Bronchial epithelial cell (primary cell): ENCODE results near the gene SDCBP2. TPM values are rescaled to one million over a fixed set of nuclear protein-coding genes. Genes with fewer than 3 reads are reported as not detected.

ENCODE experiments used
- DNase-seq: peaks from one replicate; pipeline ENCODE4 v3.0.0-alpha.2; 2010; ENCODE audit warnings: low read depth
- FAIRE-seq: peaks from 2 replicates; lab custom pipeline; 2011; peaks lifted over from hg19 to GRCh38; lab: Jason Lieb, UNC
- H3K27me3 ChIP-seq: 2 replicates; pipeline ENCODE4 v1.5.1; 2011; ENCODE audit warnings: low read length; ENCODE audit not compliant: control insufficient read depth, insufficient read depth
- H3K36me3 ChIP-seq: 2 replicates; pipeline ENCODE4 v1.5.1; 2011; ENCODE audit warnings: low read length; ENCODE audit not compliant: control insufficient read depth, insufficient read depth
- H3K4me3 ChIP-seq: 2 replicates; pipeline ENCODE4 v1.5.1; 2011; ENCODE audit warnings: mild to moderate bottlenecking, low read depth, low read length, control low read depth
- CTCF ChIP-seq: IDR thresholded peaks from 2 replicates; pipeline ENCODE4 v1.5.1; 2011; ENCODE audit warnings: mild to moderate bottlenecking, moderate library complexity, low read length, control low read depth, inconsistent platforms; ENCODE audit not compliant: insufficient read depth, severe bottlenecking
- total RNA-seq: library from RNA; depleted of rRNA; stranded (reverse); fragments of >200 nt; gene quantifications from 2 replicates; pipeline ENCODE4 v1.2.1, GENCODE V29; 2014

SDCBP2 gene
- total RNA-seq, 1 donor from 2014 or later: 96.4 TPM

GRCh38 chr20:1317545-1318255 lies 11.2 kb downstream of the SDCBP2 start:
- Histone ChIP-seq H3K4me3 (no peak overlapping the region), H3K36me3 (peaks cover 13% of the 10 kb centered on the region), H3K27me3 (no peaks in the 10 kb centered on the region)
- FAIRE-seq (no peak), DNase-seq (no peak)
- no peak for TF ChIP-seq CTCF

- FAIRE-seq (no peak), DNase-seq (no peak)
- no peak for TF ChIP-seq CTCF
- H3K27me3 ChIP-seq: no peaks in the 10 kb centered on the region
- H3K36me3 ChIP-seq: peaks cover 23% of the 10 kb centered on the region
- no peak overlapping the region for H3K4me3 ChIP-seq
Measured at GRCh38 chr20:1315804-1316203, 13.1 kb downstream of the SDCBP2 start.

GRCh38 chr20:1313236-1313964 lies 15.5 kb downstream of the SDCBP2 start:
- peak; percentile 38 for DNase-seq
- no peak for FAIRE-seq
- peak; percentile 91 for TF ChIP-seq CTCF
- Histone ChIP-seq H3K36me3 (peaks cover 26% of the 10 kb centered on the region), H3K27me3 (no peaks in the 10 kb centered on the region), H3K4me3 (no peak overlapping the region)

DNA sequence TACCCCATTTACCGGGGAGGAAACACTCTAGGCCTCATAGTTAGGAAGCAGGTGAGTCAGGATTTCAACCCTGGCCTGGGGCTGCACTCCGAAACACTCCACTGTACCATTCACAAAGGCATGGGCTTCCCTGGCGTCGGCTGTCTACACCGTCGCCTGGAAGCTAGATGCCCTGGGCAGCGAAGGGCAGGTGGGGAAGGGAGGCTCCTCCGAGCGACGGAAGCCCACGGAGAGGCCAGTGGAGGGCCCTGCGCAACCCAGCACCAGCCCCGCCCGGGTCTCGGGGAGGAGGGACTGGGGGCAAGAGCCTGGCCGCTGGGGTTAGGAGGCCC lies 16.1 kb downstream of the SDCBP2 start:
- Histone ChIP-seq H3K36me3 (peaks cover 23% of the 10 kb centered on the region), H3K27me3 (no peaks in the 10 kb centered on the region), H3K4me3 (no peak overlapping the region)
- no peak for TF ChIP-seq CTCF
- DNase-seq (no peak), FAIRE-seq (no peak)

GRCh38 chr20:1312308-1312707 lies 16.6 kb downstream of the SDCBP2 start:
- Histone ChIP-seq H3K27me3 (no peaks in the 10 kb centered on the region), H3K4me3 (no peak overlapping the region), H3K36me3 (peaks cover 22% of the 10 kb centered on the region)
- TF ChIP-seq CTCF: no peak
- DNase-seq: no peak
- FAIRE-seq: no peak
